H9 (cell line): ENCODE results near the gene ST6GALNAC1. TPM values are rescaled to one million over a fixed set of nuclear protein-coding genes. Genes with fewer than 3 reads are reported as not detected.

ENCODE experiments used
- DNase-seq: peaks from one replicate; pipeline ENCODE4 v3.0.0-alpha.2; 2017
- H2AFZ ChIP-seq: one replicate; pipeline ENCODE4 v1.6.1; 2013; ENCODE audit warnings: mild to moderate bottlenecking, low read length, control low read depth, moderate library complexity
- H2AK5ac ChIP-seq: 2 replicates; pipeline ENCODE4 v1.6.1; 2013; ENCODE audit warnings: low read length, control low read depth, mixed read lengths; ENCODE audit not compliant: insufficient read length
- H2BK120ac ChIP-seq: one replicate; pipeline ENCODE4 v1.6.1; 2013; ENCODE audit warnings: low read depth, mild to moderate bottlenecking, low read length, control low read depth, inconsistent platforms; ENCODE audit not compliant: poor library complexity, severe bottlenecking
- H2BK12ac ChIP-seq: 2 replicates; pipeline ENCODE4 v1.6.1; 2013; ENCODE audit warnings: low read length, control low read depth, mixed read lengths, low read depth; ENCODE audit not compliant: insufficient read length
- H2BK15ac ChIP-seq: 2 replicates; pipeline ENCODE4 v1.6.1; 2013; ENCODE audit warnings: low read depth, low read length, control low read depth
- H2BK20ac ChIP-seq: one replicate; pipeline ENCODE4 v1.6.1; 2013; ENCODE audit warnings: low read depth, mild to moderate bottlenecking, low read length, control low read depth, inconsistent platforms; ENCODE audit not compliant: poor library complexity, severe bottlenecking
- H2BK5ac ChIP-seq: 2 replicates; pipeline ENCODE4 v1.6.1; 2013; ENCODE audit warnings: low read length, control low read depth, mixed read lengths; ENCODE audit not compliant: insufficient read length
- H3K14ac ChIP-seq: 2 replicates; pipeline ENCODE4 v1.6.1; 2013; ENCODE audit warnings: low read length, control low read depth; ENCODE audit not compliant: insufficient read depth
- H3K18ac ChIP-seq: 2 replicates; pipeline ENCODE4 v1.6.1; 2013; ENCODE audit warnings: low read depth, mild to moderate bottlenecking, mixed read lengths, low read length, control low read depth; ENCODE audit not compliant: insufficient read length
- H3K23ac ChIP-seq: 2 replicates; pipeline ENCODE4 v1.6.1; 2013; ENCODE audit warnings: low read length, control low read depth, mixed read lengths, low read depth; ENCODE audit not compliant: insufficient read length
- H3K23me2 ChIP-seq: 2 replicates; pipeline ENCODE4 v1.6.1; 2013; ENCODE audit warnings: low read depth, mild to moderate bottlenecking, mixed read lengths, low read length, control low read depth; ENCODE audit not compliant: insufficient read length, poor library complexity, severe bottlenecking
- H3K27ac ChIP-seq: 2 replicates; pipeline ENCODE4 v1.5.1; 2013; ENCODE audit warnings: low read length, control low read depth, mixed read lengths, low read depth; ENCODE audit not compliant: insufficient read length
- H3K27me3 ChIP-seq: 2 replicates; pipeline ENCODE4 v1.6.1; 2013; ENCODE audit warnings: low read length, control low read depth, inconsistent platforms; ENCODE audit not compliant: insufficient read depth
- H3K4ac ChIP-seq: 2 replicates; pipeline ENCODE4 v1.6.1; 2013; ENCODE audit warnings: low read depth, mild to moderate bottlenecking, control low read depth, inconsistent platforms, low read length, moderate library complexity
- H3K4me1 ChIP-seq: 2 replicates; pipeline ENCODE4 v1.6.1; 2013; ENCODE audit warnings: low read length, control low read depth, inconsistent platforms; ENCODE audit not compliant: insufficient read depth
- H3K4me2 ChIP-seq: 2 replicates; pipeline ENCODE4 v1.6.1; 2013; ENCODE audit warnings: low read length, control low read depth, mixed read lengths; ENCODE audit not compliant: insufficient read length, insufficient read depth
- H3K56ac ChIP-seq: 2 replicates; pipeline ENCODE4 v1.6.1; 2013; ENCODE audit warnings: low read depth, mild to moderate bottlenecking, mixed read lengths, low read length, control low read depth; ENCODE audit not compliant: insufficient read length
- H3K79me1 ChIP-seq: 2 replicates; pipeline ENCODE4 v1.6.1; 2013; ENCODE audit warnings: low read depth, mild to moderate bottlenecking, moderate library complexity, low read length, control low read depth, inconsistent platforms; ENCODE audit not compliant: insufficient read depth, poor library complexity, severe bottlenecking
- H3K79me2 ChIP-seq: 2 replicates; pipeline ENCODE4 v1.6.1; 2013; ENCODE audit warnings: low read length, control low read depth, inconsistent platforms; ENCODE audit not compliant: insufficient read depth
- H3K9ac ChIP-seq: 2 replicates; pipeline ENCODE4 v1.6.1; 2013; ENCODE audit warnings: low read length, control low read depth, mixed read lengths; ENCODE audit not compliant: insufficient read length; ENCODE audit errors: extremely low read depth
- H3K9me3 ChIP-seq: one replicate; pipeline ENCODE4 v1.6.1; 2013; ENCODE audit warnings: low read depth, low read length, inconsistent platforms; ENCODE audit not compliant: control insufficient read depth
- H3T11ph ChIP-seq: one replicate; pipeline ENCODE4 v1.6.1; 2013; ENCODE audit warnings: mild to moderate bottlenecking, low read length, control low read depth, inconsistent platforms
- H4K20me1 ChIP-seq: one replicate; pipeline ENCODE4 v1.6.1; 2013; ENCODE audit not compliant: control insufficient read depth, insufficient read length, insufficient read depth
- H4K5ac ChIP-seq: 2 replicates; pipeline ENCODE4 v1.6.1; 2013; ENCODE audit warnings: low read depth, mild to moderate bottlenecking, mixed read lengths, low read length, control low read depth; ENCODE audit not compliant: insufficient read length
- H4K8ac ChIP-seq: replicated peaks from 2 replicates; pipeline ENCODE4 v1.6.1; 2013; ENCODE audit warnings: low read length, control low read depth, mixed read lengths, low read depth; ENCODE audit not compliant: insufficient read length
- H4K91ac ChIP-seq: 2 replicates; pipeline ENCODE4 v1.6.1; 2013; ENCODE audit warnings: low read depth, mild to moderate bottlenecking, moderate library complexity, mixed read lengths, low read length, control low read depth; ENCODE audit not compliant: insufficient read length
- H3K27ac Mint-ChIP-seq, 3 experiments: 2 replicates in 2 of 3; 3 replicates in 1 of 3; pipeline ENCODE4 v1.8.0; 2020 to 2021; ENCODE audit warnings: mixed read lengths in 3 of 3, mild to moderate bottlenecking in 1 of 3, moderate library complexity in 1 of 3
- H3K27me3 Mint-ChIP-seq: 2 replicates; pipeline ENCODE4 v1.8.0; 2021; ENCODE audit warnings: low read depth, mild to moderate bottlenecking, moderate library complexity, mixed read lengths
- H3K36me3 Mint-ChIP-seq, 3 experiments: 2 replicates in 2 of 3; 3 replicates in 1 of 3; pipeline ENCODE4 v1.8.0; 2020 to 2021; ENCODE audit warnings: low read depth in 3 of 3, mixed read lengths in 3 of 3; ENCODE audit not compliant: insufficient read depth in 1 of 3
- H3K4me1 Mint-ChIP-seq, 2 experiments: 2 replicates each; pipeline ENCODE4 v1.8.0; 2020; ENCODE audit warnings: mixed read lengths in 2 of 2
- H3K4me3 Mint-ChIP-seq, 2 experiments: 2 replicates in 1 of 2; 3 replicates in 1 of 2; pipeline ENCODE4 v1.8.0; 2020 to 2021; ENCODE audit warnings: mild to moderate bottlenecking in 2 of 2, mixed read lengths in 2 of 2, moderate library complexity in 1 of 2
- H3K9me3 Mint-ChIP-seq, 2 experiments: 2 replicates in 1 of 2; 3 replicates in 1 of 2; pipeline ENCODE4 v1.8.0; 2020; ENCODE audit warnings: mild to moderate bottlenecking in 2 of 2, mixed read lengths in 2 of 2, moderate library complexity in 1 of 2
- CTCF ChIP-seq: fragments of 200-600 bp; sonication (generic); conservative IDR thresholded peaks from 3 replicates; pipeline ENCODE4 v1.8.0; 2021; ENCODE audit warnings: antibody characterized with exemption, mild to moderate bottlenecking
- WGBS: extraction: QIAGEN DNeasy Blood & Tissue Kit; methylation state at CpG from one replicate; pipeline ENCODE4 v1.1.7; 2013; ENCODE audit warnings: missing lambda C conversion rate, low lambda C conversion rate, mixed read lengths; ENCODE audit not compliant: insufficient read length; ENCODE audit errors: extremely low coverage; 5-methylcytosine and 5-hydroxymethylcytosine counted together
- total RNA-seq: library from RNA; stranded (reverse); gene quantifications from 2 replicates; pipeline ENCODE4 v1.2.1, GENCODE V29; 2021

Gene ST6GALNAC1
- total RNA-seq, 1 experiment from 2014 or later = not detected

- no peak overlapping the region for H3K14ac ChIP-seq
- H2BK12ac ChIP-seq = no peak overlapping the region
- H3T11ph ChIP-seq = no peak overlapping the region
- H3K23me2 ChIP-seq = no peaks in the 10 kb centered on the region
- no peak overlapping the region for H4K91ac ChIP-seq
- no peak overlapping the region for H3K23ac ChIP-seq
- H3K9ac ChIP-seq = no peak overlapping the region
- H3K79me2 ChIP-seq = no peaks in the 10 kb centered on the region
- H3K4me2 ChIP-seq = no peak overlapping the region
- WGBS = no CpG with 5 or more reads among the region's 5 CpGs
- H2AFZ ChIP-seq = no peak overlapping the region
- Mint-ChIP-seq H3K36me3 (no peaks in the 10 kb centered on the region), H3K4me3 (no peak overlapping the region), H3K4me1 (peaks cover 15 to 28% of the 10 kb centered on the region in 2 experiments), H3K27me3 (peaks cover 1% of the 10 kb centered on the region), H3K27ac (no peak overlapping the region), H3K9me3 (no peaks in the 10 kb centered on the region)
- H3K9me3 ChIP-seq = no peaks in the 10 kb centered on the region
- H2BK5ac ChIP-seq = no peak overlapping the region
- no peaks in the 10 kb centered on the region for H3K27me3 ChIP-seq
- no peak overlapping the region for H2BK120ac ChIP-seq
- no peak for DNase-seq
- H3K4ac ChIP-seq = no peak overlapping the region
- peaks cover 2% of the 10 kb centered on the region; the same call in 1 of the 2 replicates for H3K4me1 ChIP-seq
- no peak overlapping the region for H3K56ac ChIP-seq
- H2BK20ac ChIP-seq = no peak overlapping the region
- H3K18ac ChIP-seq = no peak overlapping the region
- no peak for TF ChIP-seq CTCF
- H4K20me1 ChIP-seq = no peaks in the 10 kb centered on the region
- H2BK15ac ChIP-seq = no peak overlapping the region
- H4K5ac ChIP-seq = no peak overlapping the region
- H4K8ac ChIP-seq = no peak overlapping the region
- no peak overlapping the region for H2AK5ac ChIP-seq
- no peak overlapping the region for H3K27ac ChIP-seq
- no peaks in the 10 kb centered on the region for H3K79me1 ChIP-seq
Measured at GRCh38 chr17:76642032-76642561, 1.5 kb downstream of the ST6GALNAC1 start.
